Breast epithelium (tissue), 3 donors: ENCODE results near the gene SLC23A2.

ENCODE experiments used
- POLR2AphosphoS5 ChIP-seq, 3 donors: sonication (generic); formaldehyde crosslinking; IDR thresholded peaks; one replicate each; pipeline ENCODE4 v1.6.1; 2017; ENCODE audit warnings: antibody characterized with exemption in 3 of 3
- TF ChIP-seq, protein P1 (sequence below), 3 donors: fragments of 450-650 bp; IDR thresholded peaks; one replicate each; pipeline ENCODE4 v1.5.1; 2016 to 2017; ENCODE audit warnings: antibody characterized with exemption in 3 of 3, mild to moderate bottlenecking in 3 of 3, moderate library complexity in 3 of 3

DNA sequence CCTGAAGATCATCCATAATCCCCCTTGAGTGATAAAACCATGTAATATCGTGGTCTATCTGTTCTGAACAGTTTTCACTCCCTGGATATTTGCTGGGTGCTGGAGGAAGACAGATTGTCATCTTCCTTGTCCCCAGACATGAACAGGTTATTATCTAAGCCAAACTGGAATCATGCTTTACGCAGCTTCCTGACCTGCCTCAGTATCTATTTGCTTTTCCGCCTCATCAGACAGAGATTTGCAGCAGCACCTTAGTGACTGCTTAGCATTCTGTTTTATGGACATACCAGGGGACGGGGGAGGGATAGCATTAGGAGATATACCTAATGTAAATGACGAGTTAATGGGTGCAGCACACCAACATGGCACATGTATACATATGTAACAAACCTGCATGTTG lies 124.6 kb downstream of the SLC23A2 start:
- TF ChIP-seq POLR2AphosphoS5 (IDR thresholded peaks at IDR 0.05) = no peak
- TF ChIP-seq, protein P1, sequence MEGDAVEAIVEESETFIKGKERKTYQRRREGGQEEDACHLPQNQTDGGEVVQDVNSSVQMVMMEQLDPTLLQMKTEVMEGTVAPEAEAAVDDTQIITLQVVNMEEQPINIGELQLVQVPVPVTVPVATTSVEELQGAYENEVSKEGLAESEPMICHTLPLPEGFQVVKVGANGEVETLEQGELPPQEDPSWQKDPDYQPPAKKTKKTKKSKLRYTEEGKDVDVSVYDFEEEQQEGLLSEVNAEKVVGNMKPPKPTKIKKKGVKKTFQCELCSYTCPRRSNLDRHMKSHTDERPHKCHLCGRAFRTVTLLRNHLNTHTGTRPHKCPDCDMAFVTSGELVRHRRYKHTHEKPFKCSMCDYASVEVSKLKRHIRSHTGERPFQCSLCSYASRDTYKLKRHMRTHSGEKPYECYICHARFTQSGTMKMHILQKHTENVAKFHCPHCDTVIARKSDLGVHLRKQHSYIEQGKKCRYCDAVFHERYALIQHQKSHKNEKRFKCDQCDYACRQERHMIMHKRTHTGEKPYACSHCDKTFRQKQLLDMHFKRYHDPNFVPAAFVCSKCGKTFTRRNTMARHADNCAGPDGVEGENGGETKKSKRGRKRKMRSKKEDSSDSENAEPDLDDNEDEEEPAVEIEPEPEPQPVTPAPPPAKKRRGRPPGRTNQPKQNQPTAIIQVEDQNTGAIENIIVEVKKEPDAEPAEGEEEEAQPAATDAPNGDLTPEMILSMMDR (IDR thresholded peaks at IDR 0.05) = no peak
